GM19324 (cell line): Measurements from ENCODE around the gene RASSF5.
"Not testable (repeated sequence)": the region's sequence is repeated elsewhere in the genome, so short reads cannot be mapped to it uniquely, and the experiment has no call there.

Source experiments
- ATAC-seq: cut with Tn5 transposase; IDR thresholded peaks from one replicate; pipeline ENCODE4 v1.9.1; 2021; ENCODE audit warnings: mild to moderate bottlenecking, moderate library complexity; ENCODE audit not compliant: unreplicated experiment, low FRiP score

RASSF5 gene

GRCh38 chr1:206476058-206476457, 31.3 kb upstream of the RASSF5 start:
- ATAC-seq, result no peak

- no peak for ATAC-seq
Measured at GRCh38 chr1:206476591-206476990, 30.7 kb upstream of the RASSF5 start.

DNA sequence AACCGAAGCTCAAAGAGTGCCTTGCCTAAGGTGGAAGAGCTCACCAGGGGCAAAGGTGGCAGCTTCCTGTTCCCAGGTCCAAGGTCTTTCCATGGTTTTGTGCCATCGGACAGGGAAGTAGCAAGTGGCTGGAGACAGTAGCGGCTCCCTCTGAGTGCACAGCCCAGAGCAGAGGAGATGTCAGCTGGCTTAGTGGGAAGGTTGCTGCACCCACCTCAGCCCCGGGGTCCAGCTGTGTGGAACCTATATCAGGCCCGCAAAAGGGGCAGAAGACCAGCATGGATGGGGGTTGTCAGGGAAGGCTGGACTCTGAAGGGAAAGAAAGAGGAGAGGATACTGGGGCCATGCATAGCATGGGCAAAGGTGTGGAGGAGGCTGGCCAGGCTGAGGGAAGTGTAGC, 30.2 kb upstream of the RASSF5 start:
- ATAC-seq, result no peak

- no peak for ATAC-seq
Measured at GRCh38 chr1:206477581-206478380, 29.6 kb upstream of the RASSF5 start.

GRCh38 chr1:206478746-206479145, 28.6 kb upstream of the RASSF5 start:
- ATAC-seq, result no peak

- ATAC-seq, result no peak
Measured at GRCh38 chr1:206479183-206480125, 27.9 kb upstream of the RASSF5 start.

GRCh38 chr1:206480211-206480610, 27.1 kb upstream of the RASSF5 start:
- no peak for ATAC-seq

DNA sequence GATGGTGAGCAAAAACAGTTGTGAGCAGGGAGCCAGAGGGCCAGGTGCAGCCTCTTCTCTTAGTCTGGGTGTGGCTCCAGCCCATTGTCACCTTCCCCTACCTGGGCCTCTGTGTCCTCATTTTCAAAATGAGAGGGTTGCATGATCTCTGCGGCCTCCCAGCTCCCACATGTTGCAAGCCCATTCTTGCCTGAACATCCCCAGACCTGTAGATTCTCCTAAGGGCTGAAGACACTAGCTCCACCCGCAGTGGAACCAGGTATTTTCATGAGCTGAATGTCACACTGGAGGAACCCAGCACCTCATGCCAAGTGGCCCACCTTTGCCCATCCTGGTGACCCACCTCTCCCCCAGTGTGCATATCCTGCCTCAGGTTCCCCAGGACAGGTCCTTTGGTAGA, 24.7 kb upstream of the RASSF5 start:
- no peak for ATAC-seq

DNA sequence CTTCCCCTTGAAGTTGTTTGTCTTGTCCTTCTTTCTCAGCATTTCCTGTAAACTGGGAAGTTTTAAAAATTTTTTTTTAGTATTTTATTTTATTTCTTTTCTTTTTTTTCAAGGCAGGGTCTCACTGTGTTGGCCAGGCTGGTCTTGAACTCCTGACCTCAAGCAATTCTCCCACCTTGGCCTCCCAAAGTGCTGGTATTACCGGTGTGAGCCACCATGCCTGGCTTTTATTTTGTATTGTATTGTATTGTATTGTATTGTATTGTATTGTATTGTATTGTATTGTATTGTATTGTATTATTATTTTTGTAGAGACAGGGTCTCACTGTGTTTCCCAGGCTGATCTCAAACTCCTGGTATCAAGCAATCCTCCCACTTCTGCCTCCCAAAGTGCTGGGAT, 23.5 kb upstream of the RASSF5 start:
- not testable (repeated sequence) for ATAC-seq

DNA sequence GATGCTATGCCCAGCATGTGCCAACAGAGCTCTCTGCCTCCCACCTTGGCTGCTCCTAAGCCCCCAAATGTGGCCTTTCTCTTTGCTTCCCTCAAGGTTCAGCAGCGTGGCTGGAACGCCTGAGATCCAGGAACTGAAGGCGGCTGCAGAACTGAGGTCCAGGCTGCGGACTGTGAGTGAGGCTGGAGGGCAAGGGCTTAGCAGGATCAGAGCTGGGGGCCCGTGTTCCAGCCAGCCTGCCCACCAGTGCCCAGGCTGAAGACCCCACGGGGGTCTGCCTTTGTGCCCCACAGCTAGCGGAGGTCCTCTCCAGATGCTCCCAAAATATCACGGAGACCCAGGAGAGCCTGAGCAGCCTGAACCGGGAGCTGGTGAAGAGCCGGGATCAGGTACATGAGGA, 22.4 kb upstream of the RASSF5 start:
- ATAC-seq, result no peak

DNA sequence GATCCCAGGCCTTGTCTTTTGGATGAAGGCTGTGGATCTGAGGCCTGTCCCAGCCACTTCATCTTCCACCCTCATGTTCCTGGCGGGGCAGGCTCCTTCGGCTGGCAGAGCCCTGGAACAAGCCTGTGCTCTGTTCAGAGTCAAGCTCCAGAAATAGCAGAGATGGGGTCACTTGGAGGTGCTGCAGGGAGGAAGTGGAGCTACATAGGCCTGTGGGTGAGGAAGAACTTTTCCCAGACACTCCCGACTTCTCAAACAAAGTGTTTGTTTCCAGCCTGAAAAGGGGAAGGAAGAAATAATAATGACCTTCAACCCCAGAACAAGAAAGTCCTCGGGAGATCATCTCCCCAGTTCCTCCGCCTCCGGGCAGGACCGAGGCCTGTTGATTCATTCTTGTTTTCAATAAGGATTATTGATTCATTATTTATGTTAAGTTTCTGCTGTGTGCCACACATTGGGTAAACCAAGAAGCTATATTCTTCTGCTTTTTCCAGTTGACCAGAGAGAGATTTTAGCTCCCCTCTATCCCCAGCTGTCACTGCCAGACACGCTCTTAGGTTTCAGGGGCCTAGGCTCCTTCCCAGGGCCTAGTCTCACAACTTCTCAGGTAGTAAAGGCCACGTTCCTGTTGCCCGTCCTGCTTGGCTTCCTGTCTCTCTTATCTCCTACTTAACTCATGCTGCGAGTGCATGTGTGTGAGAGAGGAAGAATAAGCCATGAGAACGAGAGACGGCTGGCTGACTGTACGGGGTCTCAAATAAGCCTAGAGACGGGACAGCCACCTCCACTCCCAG, 20.1 kb upstream of the RASSF5 start:
- ATAC-seq, result no peak

GRCh38 chr1:206487970-206488369, 19.4 kb upstream of the RASSF5 start:
- ATAC-seq, result no peak

GRCh38 chr1:206488466-206488865, 18.9 kb upstream of the RASSF5 start:
- no peak for ATAC-seq

DNA sequence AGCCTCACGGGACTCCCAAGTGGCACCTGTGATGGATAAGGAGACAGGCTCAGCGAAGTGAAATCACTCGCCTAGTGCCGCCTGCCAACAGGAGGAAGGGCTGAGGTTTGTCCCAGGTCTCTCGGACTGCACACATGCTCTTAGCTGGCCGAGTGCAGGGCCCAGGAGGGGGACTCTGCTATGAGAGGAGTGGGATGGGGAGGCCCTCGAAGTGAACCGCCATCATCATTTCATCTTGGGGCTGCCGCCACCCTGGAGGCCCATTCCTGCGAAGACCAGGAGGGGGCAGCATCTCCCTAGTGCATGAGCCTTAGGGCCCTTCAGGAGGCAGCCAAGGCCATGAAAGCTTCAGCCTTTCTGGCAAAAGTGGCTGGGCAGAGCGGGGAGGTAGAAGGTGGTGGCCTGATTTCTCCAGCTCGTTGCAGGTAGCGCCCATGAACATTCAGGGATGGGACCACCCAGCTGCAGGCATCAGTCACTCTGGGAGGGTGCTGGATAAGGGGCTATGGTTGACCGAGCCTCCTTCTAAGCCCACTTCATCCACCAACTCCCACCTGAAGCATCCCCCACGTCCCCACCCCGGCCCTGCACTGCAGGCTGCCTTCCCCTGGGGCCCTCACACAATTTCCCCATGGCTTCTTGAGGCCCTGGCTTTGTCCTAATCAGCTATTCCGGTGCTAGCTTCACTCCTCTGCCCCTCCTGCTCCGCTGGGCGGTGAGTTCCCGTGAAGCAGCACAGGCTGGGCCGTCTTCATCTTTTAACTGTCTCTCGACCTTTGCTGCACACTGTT, 17.2 kb upstream of the RASSF5 start:
- ATAC-seq, result no peak

- ATAC-seq, result no peak
Measured at GRCh38 chr1:206490771-206491405, 16.4 kb upstream of the RASSF5 start.

- ATAC-seq, result no peak
Measured at GRCh38 chr1:206491616-206492015, 15.7 kb upstream of the RASSF5 start.

- no peak for ATAC-seq
Measured at GRCh38 chr1:206492589-206492988, 14.7 kb upstream of the RASSF5 start.

DNA sequence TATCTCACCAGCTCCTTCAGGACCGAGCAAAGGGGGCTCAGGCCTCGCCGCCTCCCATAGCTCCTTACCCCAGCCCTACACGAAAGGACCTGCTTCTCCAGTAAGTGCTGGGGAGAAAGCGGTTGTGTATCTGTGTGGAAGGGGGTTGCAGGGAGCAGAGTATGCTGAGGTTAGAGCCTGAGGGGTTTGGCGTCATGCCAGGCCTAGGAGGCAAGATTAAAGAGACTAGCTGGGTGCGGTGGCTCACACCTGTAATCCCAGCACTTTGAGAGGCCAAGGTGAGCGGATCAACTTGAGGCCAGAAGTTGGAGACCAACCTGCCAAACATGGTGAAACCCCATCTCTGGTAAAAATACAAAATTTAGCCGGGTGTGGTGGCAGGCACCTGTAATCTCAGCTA, 14.1 kb upstream of the RASSF5 start:
- no peak for ATAC-seq

DNA sequence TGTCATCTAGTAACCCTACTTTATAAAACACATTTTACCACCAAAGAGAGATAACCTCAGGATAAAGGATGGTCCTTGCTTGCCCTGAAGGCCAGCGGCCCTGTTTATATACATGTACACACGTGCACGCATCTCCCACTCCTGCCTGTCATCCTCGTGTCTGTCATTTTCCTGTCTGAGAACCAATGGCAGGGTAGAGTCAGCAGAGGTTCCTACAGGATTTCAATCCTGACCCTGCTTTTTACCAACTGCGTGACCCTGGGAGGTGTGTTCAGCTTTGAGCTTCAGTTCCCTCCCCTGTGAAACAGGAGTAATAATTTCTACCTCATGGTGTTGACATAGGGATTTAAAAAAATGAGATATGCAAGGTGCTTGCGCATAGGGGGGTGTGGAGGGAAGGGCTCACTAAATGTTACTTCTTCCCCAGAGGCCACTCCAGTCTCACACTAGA, 12.3 kb upstream of the RASSF5 start:
- no peak for ATAC-seq
